NB4 (cell line): Measurements from ENCODE around the gene KHDC1L.

Experiments used
- MYC ChIP-seq: IDR thresholded peaks from 2 replicates; pipeline ENCODE4 v1.6.1; 2011; ENCODE audit warnings: low read depth, low read length
- POLR2A ChIP-seq: IDR thresholded peaks from 2 replicates; pipeline ENCODE4 v1.6.1; 2011; ENCODE audit warnings: mild to moderate bottlenecking; ENCODE audit not compliant: insufficient read length; ENCODE audit errors: extremely low read depth
- TF ChIP-seq, protein P1 (sequence below): IDR thresholded peaks from one replicate; pipeline ENCODE4 v1.5.1; 2012; ENCODE audit warnings: low read depth, low read length

- TF ChIP-seq, protein P1, sequence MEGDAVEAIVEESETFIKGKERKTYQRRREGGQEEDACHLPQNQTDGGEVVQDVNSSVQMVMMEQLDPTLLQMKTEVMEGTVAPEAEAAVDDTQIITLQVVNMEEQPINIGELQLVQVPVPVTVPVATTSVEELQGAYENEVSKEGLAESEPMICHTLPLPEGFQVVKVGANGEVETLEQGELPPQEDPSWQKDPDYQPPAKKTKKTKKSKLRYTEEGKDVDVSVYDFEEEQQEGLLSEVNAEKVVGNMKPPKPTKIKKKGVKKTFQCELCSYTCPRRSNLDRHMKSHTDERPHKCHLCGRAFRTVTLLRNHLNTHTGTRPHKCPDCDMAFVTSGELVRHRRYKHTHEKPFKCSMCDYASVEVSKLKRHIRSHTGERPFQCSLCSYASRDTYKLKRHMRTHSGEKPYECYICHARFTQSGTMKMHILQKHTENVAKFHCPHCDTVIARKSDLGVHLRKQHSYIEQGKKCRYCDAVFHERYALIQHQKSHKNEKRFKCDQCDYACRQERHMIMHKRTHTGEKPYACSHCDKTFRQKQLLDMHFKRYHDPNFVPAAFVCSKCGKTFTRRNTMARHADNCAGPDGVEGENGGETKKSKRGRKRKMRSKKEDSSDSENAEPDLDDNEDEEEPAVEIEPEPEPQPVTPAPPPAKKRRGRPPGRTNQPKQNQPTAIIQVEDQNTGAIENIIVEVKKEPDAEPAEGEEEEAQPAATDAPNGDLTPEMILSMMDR, result no peak
- TF ChIP-seq POLR2A, result no peak
- TF ChIP-seq MYC, result no peak
These were observed 39.1 kb upstream of the KHDC1L start for GRCh38 chr6:73264446-73264845.
